Natural killer cell (primary cell): Measurements from ENCODE around the gene PDE10A. TPM values are rescaled to one million over a fixed set of nuclear protein-coding genes. Genes with fewer than 3 reads are reported as not detected.

Source experiments
- ATAC-seq, 3 donors: fragments of 150-1000 bp in 2 of 3; fragments of 200-7000 bp in 1 of 3; cut with Tn5 transposase; 1 replicate in 1 of 3; 2 replicates in 2 of 3; pipeline ENCODE4 v1.10.0; 2021; ENCODE audit warnings: mild to moderate bottlenecking in 2 of 3, moderate library complexity in 2 of 3
- DNase-seq, 2 donors: peaks; one replicate each; pipeline versions ENCODE4 v3.0.0 to v3.0.0-alpha.2; 2013 to 2021; ENCODE audit warnings: mixed read lengths in 1 of 2
- H3K27ac ChIP-seq: one replicate; pipeline ENCODE4 v1.5.1; 2013; ENCODE audit warnings: mild to moderate bottlenecking, low read length
- H3K27me3 ChIP-seq: one replicate; pipeline ENCODE4 v1.6.1; 2013; ENCODE audit warnings: low read length; ENCODE audit not compliant: control insufficient read depth, insufficient read depth
- H3K36me3 ChIP-seq: one replicate; pipeline ENCODE4 v1.6.1; 2013; ENCODE audit warnings: low read length; ENCODE audit not compliant: control insufficient read depth, insufficient read depth
- H3K4me1 ChIP-seq: one replicate; pipeline ENCODE4 v1.6.1; 2013; ENCODE audit warnings: low read length; ENCODE audit not compliant: control insufficient read depth, insufficient read depth
- H3K4me3 ChIP-seq: one replicate; pipeline ENCODE4 v1.5.1; 2013; ENCODE audit warnings: low read length
- H3K9me3 ChIP-seq: one replicate; pipeline ENCODE4 v1.6.1; 2013; ENCODE audit warnings: low read length; ENCODE audit not compliant: control insufficient read depth, insufficient read depth
- H3K27ac Mint-ChIP-seq, 2 donors: one replicate each; pipeline ENCODE4 v1.8.0; 2022; ENCODE audit warnings: mild to moderate bottlenecking in 2 of 2, mixed read lengths in 2 of 2, moderate library complexity in 1 of 2
- H3K27me3 Mint-ChIP-seq, 2 donors: one replicate each; pipeline ENCODE4 v1.8.0; 2022; ENCODE audit warnings: low read depth in 2 of 2, mixed read lengths in 2 of 2
- H3K36me3 Mint-ChIP-seq: one replicate; pipeline ENCODE4 v1.8.0; 2022; ENCODE audit warnings: mixed read lengths
- H3K4me1 Mint-ChIP-seq, 2 donors: one replicate each; pipeline ENCODE4 v1.8.0; 2022; ENCODE audit warnings: mixed read lengths in 2 of 2
- H3K4me3 Mint-ChIP-seq: one replicate; pipeline ENCODE4 v1.8.0; 2022; ENCODE audit warnings: mild to moderate bottlenecking, moderate library complexity, mixed read lengths
- H3K9me3 Mint-ChIP-seq, 2 donors: one replicate each; pipeline ENCODE4 v1.8.0; 2022; ENCODE audit warnings: mixed read lengths in 2 of 2
- WGBS: methylation state at CpG from one replicate; pipeline ENCODE4 v1.1.7; 2013; ENCODE audit warnings: missing lambda C conversion rate; ENCODE audit not compliant: insufficient coverage; 5-methylcytosine and 5-hydroxymethylcytosine counted together
- intact Hi-C: fragments of 100-400 bp; cut with micrococcal nuclease; formaldehyde crosslinking; loops from one replicate; pipeline ENCODE4 v1.14.2; 2022
- total RNA-seq, 4 donors: library from RNA; stranded (reverse); fragments of 120-200 nt in 1 of 4; gene quantifications; one replicate each; pipeline versions ENCODE4 v1.2.3 to v1.2.4, GENCODE V29; 2013 to 2022
- TF ChIP-seq, protein P1 (sequence below): fragments of 200-600 bp; IDR thresholded peaks from one replicate; pipeline ENCODE4 v1.8.0; 2022; ENCODE audit warnings: antibody characterized with exemption

The PDE10A gene
- total RNA-seq, 3 donors from 2014 or later (not counting 1 experiment from before 2014, with no cell fraction given) = not detected

DNA sequence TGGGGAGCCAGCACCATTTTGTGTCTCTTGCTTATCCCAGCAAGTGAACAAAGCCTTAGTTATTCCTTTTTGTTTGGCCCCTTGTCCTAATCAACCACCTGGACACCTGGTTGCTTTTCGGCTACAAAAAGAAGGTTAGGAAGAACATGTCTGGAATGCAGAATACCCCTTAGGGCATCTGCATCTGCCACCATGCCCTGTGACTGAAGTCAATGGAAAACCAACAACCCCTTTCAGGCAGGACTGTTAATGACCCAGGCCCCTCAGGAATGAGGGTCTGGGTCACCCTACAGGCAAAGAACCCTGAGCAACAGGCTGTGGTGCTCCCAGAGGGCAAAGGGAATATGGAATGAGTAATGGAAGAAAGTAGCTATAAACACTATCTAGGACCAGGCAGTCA, 78.5 kb downstream of the PDE10A start:
- intact Hi-C loops = no loop called here
- H3K36me3 ChIP-seq = no peaks in the 10 kb centered on the region
- no peak overlapping the region for H3K4me3 Mint-ChIP-seq
- H3K27ac ChIP-seq = no peak overlapping the region
- no peak for ATAC-seq
- H3K4me3 ChIP-seq = no peak overlapping the region
- no peaks in the 10 kb centered on the region for H3K27me3 Mint-ChIP-seq
- no peaks in the 10 kb centered on the region for H3K4me1 ChIP-seq
- H3K9me3 Mint-ChIP-seq = peaks cover 2 to 4% of the 10 kb centered on the region in 2 donors
- no peak overlapping the region for H3K27ac Mint-ChIP-seq
- WGBS = 90% methylated on average over 1 of the region's 1 CpG
- TF ChIP-seq, protein P1, sequence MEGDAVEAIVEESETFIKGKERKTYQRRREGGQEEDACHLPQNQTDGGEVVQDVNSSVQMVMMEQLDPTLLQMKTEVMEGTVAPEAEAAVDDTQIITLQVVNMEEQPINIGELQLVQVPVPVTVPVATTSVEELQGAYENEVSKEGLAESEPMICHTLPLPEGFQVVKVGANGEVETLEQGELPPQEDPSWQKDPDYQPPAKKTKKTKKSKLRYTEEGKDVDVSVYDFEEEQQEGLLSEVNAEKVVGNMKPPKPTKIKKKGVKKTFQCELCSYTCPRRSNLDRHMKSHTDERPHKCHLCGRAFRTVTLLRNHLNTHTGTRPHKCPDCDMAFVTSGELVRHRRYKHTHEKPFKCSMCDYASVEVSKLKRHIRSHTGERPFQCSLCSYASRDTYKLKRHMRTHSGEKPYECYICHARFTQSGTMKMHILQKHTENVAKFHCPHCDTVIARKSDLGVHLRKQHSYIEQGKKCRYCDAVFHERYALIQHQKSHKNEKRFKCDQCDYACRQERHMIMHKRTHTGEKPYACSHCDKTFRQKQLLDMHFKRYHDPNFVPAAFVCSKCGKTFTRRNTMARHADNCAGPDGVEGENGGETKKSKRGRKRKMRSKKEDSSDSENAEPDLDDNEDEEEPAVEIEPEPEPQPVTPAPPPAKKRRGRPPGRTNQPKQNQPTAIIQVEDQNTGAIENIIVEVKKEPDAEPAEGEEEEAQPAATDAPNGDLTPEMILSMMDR = no peak
- no peaks in the 10 kb centered on the region for H3K36me3 Mint-ChIP-seq
- H3K4me1 Mint-ChIP-seq = no peaks in the 10 kb centered on the region
- H3K27me3 ChIP-seq = no peaks in the 10 kb centered on the region
- no peaks in the 10 kb centered on the region for H3K9me3 ChIP-seq
- no peak for DNase-seq

DNA sequence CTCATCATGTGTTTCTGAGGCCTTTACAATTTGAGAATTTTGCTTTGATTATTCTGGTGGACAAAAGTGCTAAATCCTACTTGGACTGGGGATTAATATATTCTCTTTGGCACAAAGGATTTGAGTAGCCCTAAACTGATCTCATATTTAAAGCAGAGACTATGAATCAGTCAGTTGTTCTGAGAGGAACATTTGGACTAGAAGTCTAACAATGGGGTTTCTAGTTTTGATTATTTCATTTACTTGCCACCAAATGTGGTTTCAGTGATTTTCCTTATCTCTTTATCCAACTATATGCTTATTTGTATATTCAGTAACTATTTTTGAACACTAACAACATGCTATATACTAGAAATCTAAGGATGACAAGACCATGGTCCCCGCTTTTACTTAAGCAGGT, 81.4 kb downstream of the PDE10A start:
- no peak for DNase-seq
- intact Hi-C loops = no loop called here
- Histone ChIP-seq H3K9me3 (no peaks in the 10 kb centered on the region), H3K27ac (no peak overlapping the region), H3K36me3 (no peaks in the 10 kb centered on the region), H3K4me1 (no peaks in the 10 kb centered on the region), H3K4me3 (no peak overlapping the region), H3K27me3 (no peaks in the 10 kb centered on the region)
- Mint-ChIP-seq H3K36me3 (no peaks in the 10 kb centered on the region), H3K9me3 (no peaks in the 10 kb centered on the region), H3K4me3 (no peak overlapping the region), H3K27me3 (no peaks in the 10 kb centered on the region), H3K27ac (no peak overlapping the region), H3K4me1 (no peaks in the 10 kb centered on the region)
- no peak for ATAC-seq
- WGBS = 71% methylated on average over 1 of the region's 1 CpG
- TF ChIP-seq, protein P1 = no peak

DNA sequence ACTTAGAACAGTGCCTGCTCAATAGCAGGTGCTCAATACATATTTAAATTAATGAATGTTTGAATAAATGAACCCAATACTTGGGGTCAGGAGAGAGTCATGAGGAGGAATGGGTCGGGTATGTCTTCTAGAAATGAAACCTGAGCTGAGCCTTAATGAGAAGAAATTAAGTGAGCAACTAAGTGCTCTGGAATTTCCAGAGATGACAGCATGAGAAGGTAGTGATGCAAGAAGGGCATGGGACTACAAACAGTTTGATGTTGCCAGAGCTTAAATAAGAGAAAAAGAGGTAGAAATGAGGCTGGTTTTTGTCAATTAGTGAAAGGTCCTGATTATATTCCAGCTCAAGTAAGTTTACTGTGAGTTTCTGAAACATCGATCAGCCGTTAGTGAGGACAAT, 82.9 kb downstream of the PDE10A start:
- TF ChIP-seq, protein P1 = no peak
- H3K9me3 ChIP-seq = no peaks in the 10 kb centered on the region
- ATAC-seq (no peak), DNase-seq (no peak)
- H3K36me3 ChIP-seq = no peaks in the 10 kb centered on the region
- intact Hi-C loops = no loop called here
- Mint-ChIP-seq H3K27ac (no peak overlapping the region), H3K4me1 (no peaks in the 10 kb centered on the region), H3K9me3 (no peaks in the 10 kb centered on the region), H3K27me3 (no peaks in the 10 kb centered on the region), H3K4me3 (no peak overlapping the region), H3K36me3 (no peaks in the 10 kb centered on the region)
- no peaks in the 10 kb centered on the region for H3K27me3 ChIP-seq
- no peak overlapping the region for H3K27ac ChIP-seq
- no peaks in the 10 kb centered on the region for H3K4me1 ChIP-seq
- no peak overlapping the region for H3K4me3 ChIP-seq
- 85% methylated on average over 3 of the region's 3 CpGs for WGBS

DNA sequence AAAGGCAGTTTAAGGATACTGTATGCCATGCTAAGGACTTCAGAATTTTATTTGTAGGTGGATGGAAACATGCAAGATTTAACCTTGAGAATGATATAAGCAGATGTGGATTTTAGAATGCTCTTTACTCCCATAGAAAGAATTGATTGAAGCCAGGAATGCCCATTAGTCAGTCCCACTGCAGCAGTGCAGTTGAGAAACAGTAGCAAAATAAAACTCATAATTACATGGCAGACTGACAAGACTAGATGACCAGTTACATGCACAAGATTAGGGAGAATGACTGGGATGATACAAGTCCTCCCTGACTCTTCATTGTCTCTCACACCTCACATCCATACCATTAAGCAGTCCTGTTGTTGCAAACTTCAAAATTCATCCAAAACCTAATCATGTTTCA, 83.9 kb downstream of the PDE10A start:
- H3K27ac Mint-ChIP-seq = no peak overlapping the region
- Histone ChIP-seq H3K4me1 (no peaks in the 10 kb centered on the region), H3K4me3 (no peak overlapping the region), H3K27me3 (no peaks in the 10 kb centered on the region), H3K36me3 (no peaks in the 10 kb centered on the region), H3K27ac (no peak overlapping the region), H3K9me3 (no peaks in the 10 kb centered on the region)
- H3K9me3 Mint-ChIP-seq = no peaks in the 10 kb centered on the region
- TF ChIP-seq, protein P1 = no peak
- H3K4me3 Mint-ChIP-seq = no peak overlapping the region
- ATAC-seq (no peak), DNase-seq (no peak)
- H3K4me1 Mint-ChIP-seq = no peaks in the 10 kb centered on the region
- intact Hi-C loops = no loop called here
- H3K36me3 Mint-ChIP-seq = no peaks in the 10 kb centered on the region
- H3K27me3 Mint-ChIP-seq = no peaks in the 10 kb centered on the region
